ENCODE results near the gene SH3YL1. TPM values are rescaled to one million over a fixed set of nuclear protein-coding genes. Genes with fewer than 3 reads are reported as not detected.

The SH3YL1 gene
- 24.3 and 47.9 TPM in 2 replicates for total RNA-seq (ENCODE audit: low replicate concordance)

DNA sequence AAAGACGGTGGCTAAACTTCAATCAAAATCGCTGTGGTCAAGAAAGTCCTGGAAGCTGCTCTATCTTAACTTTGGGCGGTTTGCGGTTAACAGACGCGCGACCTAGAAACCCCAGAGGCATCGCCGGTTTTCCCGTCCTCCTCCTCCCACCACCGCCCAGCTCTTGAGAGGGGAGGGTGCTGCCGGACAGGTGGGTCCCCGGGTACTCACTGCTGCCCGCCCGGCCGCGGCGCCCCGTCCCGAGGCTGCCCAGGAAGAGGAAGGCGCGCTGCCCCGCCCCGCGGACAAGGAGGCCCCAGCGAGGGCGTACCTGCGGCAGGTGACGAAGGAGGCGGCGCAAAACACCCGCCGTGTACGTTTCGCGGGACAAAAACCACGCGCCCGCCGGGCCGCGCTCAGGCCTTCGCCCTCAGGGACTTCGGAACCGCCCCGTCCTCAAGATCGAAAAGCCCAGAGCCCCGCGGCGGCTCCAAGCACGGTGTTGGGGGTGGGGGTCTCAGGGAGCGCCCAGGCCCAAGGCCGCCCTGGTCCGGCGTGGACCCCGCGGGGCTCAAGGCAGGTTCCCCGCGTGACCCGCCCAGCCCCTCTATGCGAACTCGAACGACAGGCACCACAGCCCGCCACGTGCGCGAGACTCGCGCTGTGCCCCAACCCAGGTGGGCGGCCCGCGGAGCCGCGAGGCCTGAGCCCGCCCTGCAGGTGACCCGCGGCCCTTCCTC lies at the start of gene SH3YL1:
SH3YL1 (minus strand) TSS at position 259 of the 719 bp plus-strand sequence; CDS start at position 211, 48 bp downstream.
- Histone ChIP-seq H3K79me2 (ENCODE audit: low read depth) (peaks cover 42% of the 10 kb centered on the region), H4K20me1 (ENCODE audit: low read depth) (peaks cover 35% of the 10 kb centered on the region), H3K27ac (no peak within 1 kb of the TSS), H3K9ac (peak within 1 kb of the TSS; percentile 73), H2AFZ (replicated peaks) (peak within 1 kb of the TSS; percentile 92), H3K9me3 (ENCODE audit: low read depth) (no peaks in the 10 kb centered on the region), H3K4me3 (peak within 1 kb of the TSS; percentile 69), H3F3A (ENCODE audit: low read depth) (no peaks in the 10 kb centered on the region), H3K4me2 (peak within 1 kb of the TSS; percentile 94), H3K4me1 (peaks cover 8% of the 10 kb centered on the region), H3K27me3 (peaks cover 28% of the 10 kb centered on the region), H3K36me3 (no peaks in the 10 kb centered on the region)
- H3K9me3 Mint-ChIP-seq, result peaks cover 30% of the 10 kb centered on the region
- TF ChIP-seq EZH2 (IDR thresholded peaks at IDR 0.05) (peak; percentile 74), CTCF (IDR thresholded peaks at IDR 0.05) (no peak), EZH2phosphoT487 (IDR thresholded peaks at IDR 0.05) (peak; percentile 61)
- H3K27ac Mint-ChIP-seq, result peak within 1 kb of the TSS; percentile 85
- H3K4me3 Mint-ChIP-seq, result peak within 1 kb of the TSS; percentile 95
- peaks cover 36% of the 10 kb centered on the region for H3K36me3 Mint-ChIP-seq
- H3K4me1 Mint-ChIP-seq, result peaks cover 10% of the 10 kb centered on the region
- DNase-seq (ENCODE audit: low spot score), result peak; percentile 39
- peaks cover 3% of the 10 kb centered on the region for H3K27me3 Mint-ChIP-seq (ENCODE audit: insufficient read depth, low read depth)

DNA sequence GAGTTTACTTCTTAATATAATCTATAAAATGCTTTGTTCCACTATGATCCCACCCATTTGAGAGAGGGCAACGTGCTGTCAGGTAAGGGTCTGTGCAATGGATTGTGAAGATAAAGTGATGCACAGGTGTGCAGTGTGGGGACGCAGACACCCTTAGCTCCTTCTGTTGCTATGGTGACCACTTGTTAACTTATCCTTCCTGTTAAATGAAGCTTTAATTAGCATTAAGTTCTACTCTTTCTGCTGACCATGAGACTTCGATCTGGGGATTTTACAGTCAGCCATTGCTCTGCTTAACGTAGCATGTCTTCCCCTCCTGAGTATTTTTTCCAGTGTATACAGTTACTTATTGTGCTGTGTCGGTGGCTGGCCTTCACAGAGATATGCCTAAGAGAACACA lies 47.2 kb upstream of the SH3YL1 start:
- H4K20me1 ChIP-seq (ENCODE audit: low read depth), result no peaks in the 10 kb centered on the region
- no peaks in the 10 kb centered on the region for H3K36me3 ChIP-seq
- peaks cover 12% of the 10 kb centered on the region for H3F3A ChIP-seq (ENCODE audit: low read depth)
- H3K27ac Mint-ChIP-seq, result no peak overlapping the region
- H3K79me2 ChIP-seq (ENCODE audit: low read depth), result no peaks in the 10 kb centered on the region
- no peak overlapping the region for H3K4me3 Mint-ChIP-seq
- no peaks in the 10 kb centered on the region for H3K27me3 ChIP-seq
- H3K4me3 ChIP-seq, result no peak overlapping the region
- H3K27me3 Mint-ChIP-seq (ENCODE audit: insufficient read depth, low read depth), result peaks cover 18% of the 10 kb centered on the region
- no peak overlapping the region for H3K4me2 ChIP-seq
- peak overlapping the region; percentile 1 for H2AFZ ChIP-seq (replicated peaks)
- no peak overlapping the region for H3K27ac ChIP-seq
- DNase-seq (ENCODE audit: low spot score), result no peak
- H3K4me1 ChIP-seq, result peaks cover 26% of the 10 kb centered on the region
- H3K4me1 Mint-ChIP-seq, result peaks cover 66% of the 10 kb centered on the region
- H3K9ac ChIP-seq, result no peak overlapping the region
- peaks cover 7% of the 10 kb centered on the region for H3K9me3 Mint-ChIP-seq
- no peaks in the 10 kb centered on the region for H3K9me3 ChIP-seq (ENCODE audit: low read depth)
- H3K36me3 Mint-ChIP-seq, result no peaks in the 10 kb centered on the region
- no peak for TF ChIP-seq CTCF (IDR thresholded peaks at IDR 0.05)
- TF ChIP-seq EZH2phosphoT487 (IDR thresholded peaks at IDR 0.05), result no peak
- no peak for TF ChIP-seq EZH2 (IDR thresholded peaks at IDR 0.05)

DNA sequence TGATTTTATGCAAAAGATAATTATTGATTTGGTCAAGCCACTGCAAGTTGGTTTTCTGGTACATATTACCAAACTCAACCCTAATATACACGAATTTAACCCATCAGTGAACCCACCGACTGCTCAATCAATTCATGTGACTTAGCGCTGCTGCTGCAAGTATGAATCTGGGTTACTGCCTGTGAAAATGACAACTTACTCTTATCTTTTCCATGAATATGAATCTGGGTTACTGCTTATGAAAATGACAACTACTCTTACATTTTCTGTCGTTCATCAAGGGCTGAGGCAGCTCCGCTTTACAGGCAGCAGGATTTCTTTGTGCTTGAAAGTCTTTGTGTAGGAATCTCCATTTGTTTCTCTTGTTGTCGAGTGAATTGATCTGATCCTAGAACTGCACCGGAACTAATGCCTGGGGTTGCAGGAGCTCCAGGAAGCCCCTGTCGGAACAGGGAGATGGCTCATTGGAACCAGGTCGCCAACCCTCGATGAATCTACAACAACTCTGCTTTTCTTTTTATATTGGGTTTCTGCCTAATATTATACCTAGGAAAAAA lies 46.2 kb upstream of the SH3YL1 start:
- Histone ChIP-seq H3F3A (ENCODE audit: low read depth) (peaks cover 12% of the 10 kb centered on the region), H3K4me3 (no peak overlapping the region), H3K9me3 (ENCODE audit: low read depth) (no peaks in the 10 kb centered on the region), H3K36me3 (no peaks in the 10 kb centered on the region), H3K27ac (no peak overlapping the region), H3K79me2 (ENCODE audit: low read depth) (no peaks in the 10 kb centered on the region), H3K9ac (no peak overlapping the region), H2AFZ (replicated peaks) (peak overlapping the region; percentile 19), H3K27me3 (no peaks in the 10 kb centered on the region), H3K4me2 (peak overlapping the region; percentile 54), H3K4me1 (peaks cover 22% of the 10 kb centered on the region), H4K20me1 (ENCODE audit: low read depth) (no peaks in the 10 kb centered on the region)
- Mint-ChIP-seq H3K36me3 (no peaks in the 10 kb centered on the region), H3K27ac (peak overlapping the region; percentile 57), H3K9me3 (peaks cover under 1% of the 10 kb centered on the region), H3K4me1 (peaks cover 57% of the 10 kb centered on the region), H3K4me3 (peak overlapping the region; percentile 10), H3K27me3 (ENCODE audit: insufficient read depth, low read depth) (peaks cover 16% of the 10 kb centered on the region)
- peak; percentile 56 for DNase-seq (ENCODE audit: low spot score)
- TF ChIP-seq CTCF (IDR thresholded peaks at IDR 0.05), result no peak
- no peak for TF ChIP-seq EZH2 (IDR thresholded peaks at IDR 0.05)
- no peak for TF ChIP-seq EZH2phosphoT487 (IDR thresholded peaks at IDR 0.05)

All from neural progenitor cell (in vitro differentiated cells).